ENCODE measurements around the gene GINS2.

DNA sequence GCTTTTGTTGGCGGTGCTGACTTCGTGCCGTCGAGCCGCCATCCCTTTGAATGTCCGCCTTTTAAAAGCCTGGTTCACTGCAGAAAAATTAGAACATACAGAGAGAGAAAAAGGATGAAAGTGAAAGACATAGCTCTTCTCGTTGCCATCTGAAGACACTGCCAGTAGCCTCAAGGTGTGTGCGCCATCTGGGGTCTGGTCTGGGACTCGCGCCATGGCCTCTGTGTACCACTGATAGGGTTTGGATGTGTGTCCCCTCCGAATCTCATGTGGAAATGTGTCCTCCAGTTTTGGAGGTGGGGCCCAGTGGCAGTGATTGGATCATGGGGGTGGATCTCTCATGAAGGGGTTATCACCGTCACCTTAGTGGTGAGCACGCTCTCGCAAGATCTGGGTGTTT lies 60.1 kb downstream of the GINS2 start:
- no peak for TF ChIP-seq POLR2AphosphoS5 (IDR thresholded peaks at IDR 0.05; ENCODE audit: insufficient read depth in 1 of 2, low read depth in 1 of 2)
- TF ChIP-seq POLR2A (IDR thresholded peaks at IDR 0.05) = no peak
- TF ChIP-seq, protein P1, sequence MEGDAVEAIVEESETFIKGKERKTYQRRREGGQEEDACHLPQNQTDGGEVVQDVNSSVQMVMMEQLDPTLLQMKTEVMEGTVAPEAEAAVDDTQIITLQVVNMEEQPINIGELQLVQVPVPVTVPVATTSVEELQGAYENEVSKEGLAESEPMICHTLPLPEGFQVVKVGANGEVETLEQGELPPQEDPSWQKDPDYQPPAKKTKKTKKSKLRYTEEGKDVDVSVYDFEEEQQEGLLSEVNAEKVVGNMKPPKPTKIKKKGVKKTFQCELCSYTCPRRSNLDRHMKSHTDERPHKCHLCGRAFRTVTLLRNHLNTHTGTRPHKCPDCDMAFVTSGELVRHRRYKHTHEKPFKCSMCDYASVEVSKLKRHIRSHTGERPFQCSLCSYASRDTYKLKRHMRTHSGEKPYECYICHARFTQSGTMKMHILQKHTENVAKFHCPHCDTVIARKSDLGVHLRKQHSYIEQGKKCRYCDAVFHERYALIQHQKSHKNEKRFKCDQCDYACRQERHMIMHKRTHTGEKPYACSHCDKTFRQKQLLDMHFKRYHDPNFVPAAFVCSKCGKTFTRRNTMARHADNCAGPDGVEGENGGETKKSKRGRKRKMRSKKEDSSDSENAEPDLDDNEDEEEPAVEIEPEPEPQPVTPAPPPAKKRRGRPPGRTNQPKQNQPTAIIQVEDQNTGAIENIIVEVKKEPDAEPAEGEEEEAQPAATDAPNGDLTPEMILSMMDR (IDR thresholded peaks at IDR 0.05) = no peak

Measured in vagina (tissue), 2 donors.